GM12891 (cell line): ENCODE results near the gene IL2RA.

Source experiments
- POLR2A ChIP-seq: IDR thresholded peaks from 2 replicates; pipeline ENCODE4 v1.6.1; 2011; ENCODE audit warnings: low read depth, low read length, control low read depth
- POLR2AphosphoS5 ChIP-seq: IDR thresholded peaks from 2 replicates; pipeline ENCODE4 v1.6.1; 2011; ENCODE audit warnings: low read depth, low read length, control low read depth
- TAF1 ChIP-seq: IDR thresholded peaks from 2 replicates; pipeline ENCODE4 v1.6.1; 2011; ENCODE audit warnings: low read depth, low read length, control low read depth

GRCh38 chr10:6068422-6068821, 6.3 kb upstream of the IL2RA start:
- TF ChIP-seq POLR2AphosphoS5 = no peak
- TF ChIP-seq TAF1 = no peak
- TF ChIP-seq POLR2A = no peak
